Islet precursor cell (in vitro differentiated cells): Measurements from ENCODE around the gene NMRK2.
"Not testable (repeated sequence)": the region's sequence is repeated elsewhere in the genome, so short reads cannot be mapped to it uniquely, and the experiment has no call there.

Source experiments
- DNase-seq: peaks from one replicate; pipeline ENCODE4 v3.0.0-alpha.2; 2018

The NMRK2 gene

GRCh38 chr19:3938300-3938950 is 5.6 kb downstream of the NMRK2 start:
- not testable (repeated sequence) for DNase-seq

- DNase-seq, result no peak
Measured at GRCh38 chr19:3942790-3943409, 10.0 kb downstream of the NMRK2 start.

GRCh38 chr19:3944018-3944721 is 11.3 kb downstream of the NMRK2 start:
- no peak for DNase-seq

- no peak for DNase-seq
Measured at GRCh38 chr19:3945838-3946237, 13.0 kb downstream of the NMRK2 start.

- not testable (repeated sequence) for DNase-seq
Measured at GRCh38 chr19:3947316-3947933, 14.6 kb downstream of the NMRK2 start.

GRCh38 chr19:3949294-3949693 is 16.4 kb downstream of the NMRK2 start:
- DNase-seq, result peak; percentile 49

GRCh38 chr19:3949997-3950859 is 17.4 kb downstream of the NMRK2 start:
- DNase-seq, result peak; percentile 49

GRCh38 chr19:3950871-3951861 is 18.3 kb downstream of the NMRK2 start:
- DNase-seq, result peak; percentile 55

GRCh38 chr19:3952755-3953276 is 19.9 kb downstream of the NMRK2 start:
- DNase-seq, result not testable (repeated sequence)

GRCh38 chr19:3954107-3954506 is 21.2 kb downstream of the NMRK2 start:
- DNase-seq, result no peak

GRCh38 chr19:3955276-3955675 is 22.4 kb downstream of the NMRK2 start:
- DNase-seq, result not testable (repeated sequence)

GRCh38 chr19:3955688-3956087 is 22.8 kb downstream of the NMRK2 start:
- DNase-seq, result no peak

GRCh38 chr19:3958836-3959765 is 26.2 kb downstream of the NMRK2 start:
- no peak for DNase-seq

- no peak for DNase-seq
Measured at GRCh38 chr19:3959766-3960131, 26.9 kb downstream of the NMRK2 start.

GRCh38 chr19:3961007-3961406 is 28.1 kb downstream of the NMRK2 start:
- no peak for DNase-seq

- no peak for DNase-seq
Measured at GRCh38 chr19:3963458-3964255, 30.8 kb downstream of the NMRK2 start.

- no peak for DNase-seq
Measured at GRCh38 chr19:3964256-3965194, 31.7 kb downstream of the NMRK2 start.
